Thymus (tissue), 11 donors: ENCODE data around the gene FRRS1L. TPM values are rescaled to one million over a fixed set of nuclear protein-coding genes. Genes with fewer than 3 reads are reported as not detected.

ENCODE experiments used
- DNase-seq, 9 donors: peaks; one replicate each; pipeline ENCODE4 v3.0.0-alpha.2; 2013; ENCODE audit warnings: low spot score in 9 of 9, low read depth in 6 of 9, missing footprints in 1 of 9
- H3K27ac ChIP-seq, 2 donors: one replicate each; pipeline ENCODE4 v1.5.1; 2013; ENCODE audit warnings: control low read depth in 1 of 2, low read depth in 1 of 2, low read length in 1 of 2, mild to moderate bottlenecking in 1 of 2, moderate library complexity in 1 of 2
- H3K27me3 ChIP-seq, 2 donors: one replicate each; pipeline ENCODE4 v1.5.1; 2013; ENCODE audit warnings: low read length in 1 of 2; ENCODE audit not compliant: control insufficient read depth in 2 of 2, insufficient read depth in 1 of 2
- H3K36me3 ChIP-seq, 2 donors: one replicate each; pipeline ENCODE4 v1.5.1; 2013; ENCODE audit warnings: low read length in 1 of 2, mild to moderate bottlenecking in 1 of 2, moderate library complexity in 1 of 2; ENCODE audit not compliant: control insufficient read depth in 2 of 2, insufficient read depth in 2 of 2
- H3K4me1 ChIP-seq, 2 donors: one replicate each; pipeline ENCODE4 v1.5.1; 2013; ENCODE audit warnings: low read length in 2 of 2; ENCODE audit not compliant: control insufficient read depth in 2 of 2, insufficient read depth in 2 of 2
- H3K4me3 ChIP-seq, 2 donors: one replicate each; pipeline ENCODE4 v1.5.1; 2013; ENCODE audit warnings: low read length in 2 of 2, control low read depth in 1 of 2, mild to moderate bottlenecking in 1 of 2
- H3K9me3 ChIP-seq, 2 donors: one replicate each; pipeline ENCODE4 v1.5.1; 2013; ENCODE audit warnings: low read length in 1 of 2, mild to moderate bottlenecking in 1 of 2; ENCODE audit not compliant: control insufficient read depth in 2 of 2, insufficient read depth in 1 of 2
- WGBS: extraction: QIAGEN DNeasy Blood & Tissue Kit; methylation state at CpG from one replicate; pipeline ENCODE4 v1.1.7; 2013; 5-methylcytosine and 5-hydroxymethylcytosine counted together
- polyA plus RNA-seq: library from polyadenylated mRNA; stranded (reverse); fragments of 200-250 nt; gene quantifications from one replicate; pipeline ENCODE4 v1.2.3, GENCODE V29; 2013
- total RNA-seq: library from RNA; stranded (reverse); fragments of 120-200 nt; gene quantifications from one replicate; pipeline ENCODE4 v1.2.4, GENCODE V29; 2013
- donor health status: healthy.

FRRS1L gene
- total and polyA plus RNA-seq, 2 donors = 0.07 to 0.09 TPM

DNA sequence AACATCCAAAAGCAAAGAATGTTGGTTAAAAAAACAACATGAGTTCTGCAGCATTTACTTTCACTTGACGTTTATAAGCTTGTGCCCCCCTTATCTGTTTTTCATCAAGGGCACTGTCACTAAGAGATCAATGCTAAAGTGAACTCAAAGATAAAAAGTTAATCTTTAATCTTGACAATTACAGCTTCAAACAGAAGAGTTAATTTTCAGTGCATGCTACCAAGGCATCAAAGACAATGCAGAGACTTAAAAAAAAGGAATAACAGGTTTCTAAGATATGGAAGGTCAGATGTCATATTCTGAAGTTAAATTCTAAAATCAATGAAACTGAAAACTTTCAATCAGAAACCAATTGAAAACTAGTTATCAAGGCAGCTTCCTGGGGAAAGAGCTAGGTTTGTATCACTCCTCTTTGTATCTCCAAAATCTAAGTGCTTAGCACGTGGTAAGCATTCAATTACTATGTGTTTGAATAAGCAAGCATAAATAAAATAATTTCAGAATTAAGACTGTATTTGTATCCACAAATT is 84.9 kb downstream of the FRRS1L start:
- Histone ChIP-seq H3K27ac (no peak overlapping the region), H3K27me3 (no peaks in the 10 kb centered on the region), H3K9me3 (no peaks in the 10 kb centered on the region), H3K4me1 (no peaks in the 10 kb centered on the region), H3K36me3 (peaks cover 4 to 37% of the 10 kb centered on the region in 2 donors), H3K4me3 (no peak overlapping the region)
- 40% methylated on average over 2 of the region's 2 CpGs for WGBS
- no peak for DNase-seq

Other genes with a start within 250 kb of the FRRS1L start
- gene ELP1, start 233.1 kb downstream of the FRRS1L start, total RNA-seq = 23.4 TPM
- 25.1 TPM for gene ELP1, start 233.1 kb downstream of the FRRS1L start, polyA plus RNA-seq
- gene ABITRAM, start 232.8 kb downstream of the FRRS1L start, total RNA-seq = 8.2 TPM
- gene ABITRAM, start 232.8 kb downstream of the FRRS1L start, polyA plus RNA-seq = 20.7 TPM
- gene CTNNAL1, start 153.8 kb downstream of the FRRS1L start, total RNA-seq = 32.2 TPM
- 26.1 TPM for gene CTNNAL1, start 153.8 kb downstream of the FRRS1L start, polyA plus RNA-seq
- 21.1 TPM for gene TMEM245, start 47.3 kb downstream of the FRRS1L start, total RNA-seq
- gene TMEM245, start 47.3 kb downstream of the FRRS1L start, polyA plus RNA-seq = 9.3 TPM
- 0.71 TPM for gene EPB41L4B, start 153.8 kb upstream of the FRRS1L start, total RNA-seq
- 4.2 TPM for gene EPB41L4B, start 153.8 kb upstream of the FRRS1L start, polyA plus RNA-seq